Gastrocnemius medialis (tissue), 4 donors: Measurements from ENCODE around the gene FJX1.

Experiments
- CTCF ChIP-seq, 5 experiments: fragments of 450-650 bp in 3 of 5; fragments of 200-600 bp in 2 of 5; sonication (generic) in 2 of 5; IDR thresholded peaks in 4 of 5; conservative IDR thresholded peaks in 1 of 5; 1 replicate in 4 of 5; 2 replicates in 1 of 5; pipeline ENCODE4 v1.5.1; 2016 to 2019; ENCODE audit warnings: antibody characterized with exemption in 5 of 5, mild to moderate bottlenecking in 3 of 5, moderate library complexity in 3 of 5
- POLR2A ChIP-seq, 2 donors: fragments of 450-650 bp; IDR thresholded peaks; one replicate each; pipeline ENCODE4 v1.6.1; 2017; ENCODE audit warnings: antibody characterized with exemption in 2 of 2, mild to moderate bottlenecking in 2 of 2, moderate library complexity in 2 of 2

- TF ChIP-seq CTCF (IDR thresholded peaks at IDR 0.05 in 4 of 5, conservative IDR thresholded peaks at IDR 0.05 in 1 of 5) (no peak), POLR2A (IDR thresholded peaks at IDR 0.05) (no peak)
Measured at GRCh38 chr11:35610631-35611030, 7.6 kb upstream of the FJX1 start.
